Activated T-cell treated with anti-CD3 and anti-CD28 coated beads, Interleukin-2, amount 50 U/mL, for 72 hours (primary cell): Measurements from ENCODE around the gene LTBP3. TPM values are rescaled to one million over a fixed set of nuclear protein-coding genes. Genes with fewer than 3 reads are reported as not detected.

Experiments
- ATAC-seq, 2 donors: fragments of 150-1000 bp; cut with Tn5 transposase; replicated peaks in 1 of 2; 2 replicates each; pipeline ENCODE4 v1.10.0; 2021; ENCODE audit warnings: moderate library complexity in 2 of 2, mild to moderate bottlenecking in 1 of 2
- DNase-seq, 2 donors: peaks; one replicate each; pipeline ENCODE4 v3.0.0; 2021 to 2022; ENCODE audit warnings: mixed read lengths in 1 of 2
- H3K27ac Mint-ChIP-seq: one replicate; pipeline ENCODE4 v1.8.0; 2022; ENCODE audit warnings: mild to moderate bottlenecking, moderate library complexity, mixed read lengths
- H3K27me3 Mint-ChIP-seq: one replicate; pipeline ENCODE4 v1.8.0; 2022; ENCODE audit warnings: low read depth, mixed read lengths
- H3K36me3 Mint-ChIP-seq, 2 donors: one replicate each; pipeline ENCODE4 v1.8.0; 2022; ENCODE audit warnings: mixed read lengths in 2 of 2, mild to moderate bottlenecking in 1 of 2; ENCODE audit not compliant: insufficient read depth in 2 of 2
- H3K4me1 Mint-ChIP-seq: one replicate; pipeline ENCODE4 v1.8.0; 2022; ENCODE audit warnings: low read depth, mixed read lengths
- H3K4me3 Mint-ChIP-seq, 2 donors: one replicate each; pipeline ENCODE4 v1.8.0; 2022; ENCODE audit warnings: mild to moderate bottlenecking in 2 of 2, mixed read lengths in 2 of 2, moderate library complexity in 2 of 2
- H3K9me3 Mint-ChIP-seq, 2 donors: one replicate each; pipeline ENCODE4 v1.8.0; 2022; ENCODE audit warnings: mixed read lengths in 2 of 2
- total RNA-seq, 2 donors: library from RNA; stranded (reverse); gene quantifications; one replicate each; pipeline ENCODE4 v1.2.3, GENCODE V29; 2022

LTBP3 gene
- total RNA-seq, 2 donors from 2014 or later, result 106 TPM

DNA sequence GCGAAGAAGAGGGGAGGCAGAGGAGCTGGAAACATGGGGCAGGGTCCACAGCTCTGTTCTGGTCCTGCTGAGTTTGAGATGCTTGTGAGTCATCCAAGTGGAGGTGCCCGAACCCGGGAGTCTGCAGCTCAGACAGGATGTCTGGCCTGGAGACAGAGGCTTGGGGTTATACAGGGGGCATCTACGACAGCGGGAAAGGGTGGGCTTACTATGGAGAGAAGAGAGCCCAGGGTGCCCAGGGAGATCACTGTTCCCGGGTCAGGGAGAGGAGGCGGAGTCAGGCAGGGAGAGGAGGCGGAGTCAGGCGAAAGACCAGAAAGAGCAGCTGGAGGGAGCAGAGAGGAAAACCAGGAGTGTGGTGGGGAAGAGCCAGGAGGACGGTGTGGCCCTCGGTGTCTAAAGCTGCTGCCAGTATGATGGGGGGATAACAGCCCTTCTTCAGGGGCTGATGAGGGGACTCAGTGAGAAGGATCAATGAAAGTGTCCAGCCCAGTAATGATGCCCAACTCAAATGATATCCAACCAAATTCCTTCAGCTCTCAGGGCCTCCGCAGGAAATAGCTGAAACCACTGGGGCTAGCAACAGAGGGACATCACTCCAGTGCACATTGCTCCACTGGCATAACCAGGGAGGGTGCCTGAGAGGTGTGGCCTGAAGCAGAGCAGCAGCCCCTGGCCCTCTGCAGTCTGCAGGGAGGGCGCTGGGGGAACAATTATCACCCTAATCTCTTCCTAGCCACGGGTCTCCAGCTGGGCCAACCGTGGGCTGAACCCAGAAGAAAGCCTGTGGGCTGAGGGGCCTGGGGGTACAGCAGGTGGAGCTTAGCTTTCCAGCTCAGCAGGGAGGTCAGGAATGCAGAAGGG, 2.6 kb upstream of the LTBP3 start:
- ATAC-seq, result no peak
- H3K4me1 Mint-ChIP-seq, result peaks cover 65% of the 10 kb centered on the region
- peak overlapping the region in 1 of 2 donors; percentile 3 for H3K4me3 Mint-ChIP-seq
- no peak for DNase-seq
- H3K9me3 Mint-ChIP-seq, result no peaks in the 10 kb centered on the region
- H3K36me3 Mint-ChIP-seq, result no peaks in the 10 kb centered on the region
- no peaks in the 10 kb centered on the region for H3K27me3 Mint-ChIP-seq
- peak overlapping the region; percentile 1 for H3K27ac Mint-ChIP-seq

DNA sequence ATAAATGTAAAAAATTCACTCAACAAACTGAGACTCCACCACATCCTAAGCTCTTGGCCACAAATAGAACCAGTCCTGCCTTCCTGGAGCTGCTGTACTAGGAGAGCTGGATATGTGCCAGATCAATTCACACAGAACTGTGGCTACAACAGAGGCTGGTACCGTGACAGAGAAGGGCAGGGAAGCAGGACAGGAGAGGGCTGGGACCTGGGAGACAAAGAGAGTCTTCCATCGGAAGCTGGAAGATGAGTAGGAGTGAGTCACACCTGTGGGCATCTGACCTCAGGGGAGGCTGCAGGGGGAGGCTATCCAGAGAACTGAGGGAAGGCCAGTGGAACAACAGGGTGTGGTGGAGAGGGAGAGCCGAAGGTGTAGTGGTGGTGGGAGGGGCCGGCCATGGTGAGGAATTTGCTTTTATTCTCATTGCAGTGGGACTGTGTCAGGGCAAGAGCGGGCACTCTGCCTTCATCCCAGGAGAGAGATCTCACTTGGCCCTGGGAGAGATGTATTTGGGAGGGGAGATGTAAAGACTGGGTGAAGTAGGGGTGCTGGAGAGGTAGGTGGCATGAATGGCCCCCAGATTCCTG, 1.9 kb upstream of the LTBP3 start:
- ATAC-seq (peak; percentile 1), DNase-seq (no peak)
- H3K4me3 Mint-ChIP-seq, result peak overlapping the region in 1 of 2 donors; percentile 3
- no peaks in the 10 kb centered on the region for H3K36me3 Mint-ChIP-seq
- no peaks in the 10 kb centered on the region for H3K27me3 Mint-ChIP-seq
- no peaks in the 10 kb centered on the region for H3K9me3 Mint-ChIP-seq
- H3K4me1 Mint-ChIP-seq, result peaks cover 65% of the 10 kb centered on the region
- H3K27ac Mint-ChIP-seq, result peak overlapping the region; percentile 1

DNA sequence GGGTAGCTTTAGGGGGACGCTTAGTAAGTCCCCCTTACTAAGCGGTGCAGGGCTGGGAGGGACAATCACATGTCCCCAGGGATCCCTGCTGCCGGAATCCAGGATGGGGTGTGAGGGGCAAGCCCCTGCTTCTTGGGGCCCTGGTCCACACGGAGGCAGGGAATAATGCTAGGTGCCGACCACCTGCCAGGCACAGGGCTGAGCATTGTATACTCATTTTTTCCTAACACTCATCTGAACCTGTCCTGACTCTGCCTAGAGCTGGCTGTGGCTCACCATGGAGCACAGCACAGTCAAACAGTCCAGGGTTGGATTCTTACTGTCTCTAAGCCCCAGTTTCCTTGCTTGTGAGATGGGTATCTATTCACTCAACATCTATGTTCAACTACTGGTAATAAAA, 1.4 kb upstream of the LTBP3 start:
- peak in 1 of 2 donors; percentile 40 for DNase-seq
- no peaks in the 10 kb centered on the region for H3K36me3 Mint-ChIP-seq
- H3K9me3 Mint-ChIP-seq, result no peaks in the 10 kb centered on the region
- H3K4me1 Mint-ChIP-seq, result peaks cover 65% of the 10 kb centered on the region
- H3K4me3 Mint-ChIP-seq, result peak overlapping the region; percentile 46 to 77
- H3K27ac Mint-ChIP-seq, result no peak overlapping the region
- H3K27me3 Mint-ChIP-seq, result no peaks in the 10 kb centered on the region
- peak; percentile 65 to 75 for ATAC-seq

DNA sequence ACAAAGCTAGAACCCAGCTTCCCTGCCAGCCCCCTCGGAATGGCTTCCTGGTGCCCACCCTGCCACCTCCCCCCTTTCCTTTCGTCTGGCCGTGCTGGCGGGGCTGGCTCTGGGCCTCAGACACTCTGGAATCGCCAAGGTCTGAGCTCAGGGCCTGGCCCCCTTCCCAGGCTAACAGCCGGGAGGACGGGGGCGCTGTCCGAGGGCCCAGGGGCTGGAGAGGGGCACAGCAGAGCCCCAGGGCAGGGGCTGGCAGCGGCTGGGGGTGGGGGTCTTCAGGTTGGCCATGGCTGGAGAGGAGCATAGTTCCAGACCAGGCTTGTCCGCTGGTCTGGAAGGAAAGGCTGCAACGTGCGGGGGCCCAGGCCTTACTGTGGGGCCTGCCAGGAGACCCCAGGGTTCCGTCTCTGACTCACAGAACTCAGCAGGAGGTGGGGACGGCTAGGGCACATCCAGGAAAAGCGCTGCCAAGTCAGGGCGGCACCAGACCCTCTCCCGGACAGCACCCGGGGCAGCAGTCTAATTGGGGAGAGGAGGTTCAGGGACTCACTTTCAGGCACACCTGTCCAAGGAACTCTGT, 861 bp upstream of the LTBP3 start:
- ATAC-seq, result no peak

DNA sequence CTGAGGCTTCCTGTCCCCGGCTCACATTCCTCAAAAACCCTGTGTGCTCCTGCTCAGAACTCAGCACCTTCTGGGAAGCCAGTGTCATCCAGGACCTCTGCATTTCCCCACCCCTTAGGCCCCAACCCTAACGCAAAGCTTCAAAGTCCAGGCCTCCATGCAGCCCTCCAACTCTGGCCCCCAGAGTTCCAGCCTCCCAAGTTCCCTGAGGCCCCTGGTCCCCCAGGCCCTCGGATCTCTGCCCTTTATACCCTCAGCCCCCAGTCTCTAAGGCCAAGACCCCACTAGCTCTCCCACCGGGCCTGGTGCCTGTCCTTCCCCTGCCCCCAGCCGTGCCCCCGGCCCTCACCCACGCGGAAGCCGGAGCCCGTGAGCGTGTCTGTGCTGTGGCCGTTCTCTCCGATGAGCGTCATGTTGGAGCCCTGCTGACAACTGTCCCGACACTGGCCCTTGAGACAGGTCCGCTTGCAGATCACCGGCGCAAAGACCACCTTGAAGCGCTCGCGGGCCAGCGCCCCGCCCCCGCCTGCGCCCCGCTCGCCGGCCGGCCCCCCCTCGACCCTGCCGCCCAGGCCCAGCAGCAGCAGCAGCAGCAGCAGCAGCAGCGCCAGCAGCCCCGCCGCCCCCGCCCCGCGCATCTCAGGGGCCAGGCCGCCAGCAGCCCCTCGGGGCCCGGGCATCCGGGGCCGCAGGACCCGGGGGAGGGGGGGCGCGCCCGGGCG, 718 bp downstream of the LTBP3 start:
- Mint-ChIP-seq H3K27me3 (no peaks in the 10 kb centered on the region), H3K36me3 (no peaks in the 10 kb centered on the region), H3K4me1 (peaks cover 76% of the 10 kb centered on the region), H3K9me3 (no peaks in the 10 kb centered on the region), H3K27ac (peak overlapping the region; percentile 94), H3K4me3 (peak overlapping the region; percentile 75 to 87)
- ATAC-seq, result peak; percentile 7 to 18
- DNase-seq, result peak; percentile 51 to 55

More for the DNA sequence above, 861 bp upstream of the LTBP3 start:
- no peaks in the 10 kb centered on the region for H3K36me3 Mint-ChIP-seq
- H3K27me3 Mint-ChIP-seq, result no peaks in the 10 kb centered on the region
- H3K9me3 Mint-ChIP-seq, result no peaks in the 10 kb centered on the region
- H3K4me3 Mint-ChIP-seq, result peak overlapping the region; percentile 67 to 77
- H3K4me1 Mint-ChIP-seq, result peaks cover 66% of the 10 kb centered on the region
- DNase-seq, result no peak
- H3K27ac Mint-ChIP-seq, result no peak overlapping the region

DNA sequence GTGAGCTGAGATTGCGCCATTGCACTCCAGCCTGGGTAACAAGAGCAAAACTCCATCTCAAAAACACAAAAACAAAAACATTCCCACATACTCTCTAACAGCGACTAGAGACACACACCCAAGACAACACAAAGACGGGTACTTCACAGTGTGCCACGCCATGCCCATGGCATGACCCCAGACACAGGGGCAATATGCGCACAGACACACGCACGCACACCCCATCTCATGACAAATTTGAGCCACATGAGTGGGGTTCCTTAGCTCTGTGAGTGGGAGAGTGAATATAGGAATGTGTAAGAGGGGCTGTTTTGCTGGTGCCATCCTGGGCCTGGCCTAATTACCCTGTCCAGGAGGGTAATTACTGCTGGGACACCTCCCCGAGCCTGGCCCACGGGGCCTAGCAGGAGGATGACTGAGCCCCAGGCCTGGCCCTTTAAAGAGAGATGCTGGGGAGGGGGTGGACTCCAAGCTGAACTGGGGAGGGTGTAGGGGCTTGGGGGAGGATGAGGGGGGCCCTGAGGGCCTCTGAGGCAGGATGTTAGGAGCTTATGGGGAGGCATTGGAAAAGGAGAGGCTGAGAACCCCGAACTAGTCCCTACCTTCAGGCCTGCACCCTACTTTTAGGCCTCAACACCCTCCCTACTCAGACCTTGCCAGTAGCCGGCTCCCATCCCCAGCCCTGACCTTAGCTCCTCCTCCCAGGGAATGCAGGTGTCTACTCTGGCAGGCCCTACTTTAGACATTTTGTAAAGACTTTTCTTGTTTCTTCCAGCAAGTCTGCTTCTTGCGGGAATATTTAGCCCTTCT, 1.5 kb downstream of the LTBP3 start:
- Mint-ChIP-seq H3K9me3 (no peaks in the 10 kb centered on the region), H3K4me3 (peak overlapping the region; percentile 75 to 87), H3K4me1 (peaks cover 77% of the 10 kb centered on the region), H3K36me3 (peaks cover 2% of the 10 kb centered on the region in 2 donors), H3K27ac (peak overlapping the region; percentile 94), H3K27me3 (no peaks in the 10 kb centered on the region)
- ATAC-seq (no peak), DNase-seq (no peak)

DNA sequence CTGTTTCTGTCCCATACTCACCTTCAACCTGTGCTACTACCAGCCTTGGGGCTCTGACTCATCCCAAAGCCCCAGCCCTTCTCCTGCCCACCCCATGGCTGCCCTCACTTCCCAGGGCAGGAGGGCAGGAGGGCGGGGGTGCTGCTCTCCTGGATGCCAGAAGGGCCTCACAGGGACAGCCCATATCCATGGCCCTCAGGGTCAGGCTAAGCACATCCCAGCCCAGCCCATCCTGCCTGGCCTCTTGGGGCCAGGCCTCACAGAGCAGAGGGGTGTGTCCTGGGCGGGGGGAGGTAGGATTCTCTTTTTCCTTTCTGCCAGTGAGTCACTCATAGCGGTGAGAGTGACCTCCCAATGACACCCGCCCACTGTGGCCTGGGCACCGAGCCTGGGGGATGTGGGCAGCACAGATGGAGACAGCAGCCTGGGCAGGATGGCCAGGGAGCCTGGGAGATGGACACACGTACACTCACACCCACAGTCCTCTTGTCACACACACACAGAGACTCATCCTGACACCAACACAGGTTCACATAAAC, 2.4 kb downstream of the LTBP3 start:
- DNase-seq (peak; percentile 46 to 61), ATAC-seq (peak in 1 of 2 donors; percentile 22)

DNA sequence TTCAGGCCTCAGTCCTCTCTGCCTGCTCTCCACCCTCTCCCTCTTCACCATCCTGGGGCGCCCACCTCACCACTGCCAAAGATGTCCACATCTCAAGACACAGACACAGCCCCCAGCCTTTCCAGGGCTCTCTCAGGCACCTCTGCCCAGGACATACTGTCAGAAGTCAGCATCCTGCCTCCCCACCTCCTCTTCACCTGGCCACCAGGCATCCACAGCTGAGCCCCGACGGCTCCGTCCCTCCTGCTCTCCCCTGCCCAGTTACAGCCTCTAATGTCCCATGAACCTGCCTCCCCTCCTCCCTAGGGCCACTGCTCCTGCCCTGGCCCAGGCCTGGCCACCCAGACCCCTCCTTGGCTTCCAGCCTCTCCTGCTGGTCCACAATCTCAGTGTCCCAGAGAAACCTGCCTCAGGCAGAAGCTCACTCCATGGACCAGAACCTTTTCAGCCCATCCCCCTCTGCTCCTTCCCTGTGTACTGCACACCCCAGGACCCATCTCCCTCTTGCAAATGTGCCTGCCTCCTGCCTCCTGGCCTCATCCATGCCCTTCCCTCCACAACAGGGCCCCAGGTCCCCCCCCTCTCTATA, 3.2 kb downstream of the LTBP3 start:
- Mint-ChIP-seq H3K4me3 (peak overlapping the region; percentile 75 to 87), H3K4me1 (peaks cover 72% of the 10 kb centered on the region), H3K27me3 (no peaks in the 10 kb centered on the region), H3K9me3 (no peaks in the 10 kb centered on the region), H3K27ac (peak overlapping the region; percentile 84), H3K36me3 (peaks cover 4 to 8% of the 10 kb centered on the region in 2 donors)
- ATAC-seq (no peak), DNase-seq (no peak)

More for the DNA sequence above, 2.4 kb downstream of the LTBP3 start:
- H3K27me3 Mint-ChIP-seq, result no peaks in the 10 kb centered on the region
- H3K4me3 Mint-ChIP-seq, result peak overlapping the region; percentile 75 to 87
- peaks cover 2 to 7% of the 10 kb centered on the region in 2 donors for H3K36me3 Mint-ChIP-seq
- H3K9me3 Mint-ChIP-seq, result no peaks in the 10 kb centered on the region
- peak overlapping the region; percentile 84 for H3K27ac Mint-ChIP-seq
- peaks cover 81% of the 10 kb centered on the region for H3K4me1 Mint-ChIP-seq

DNA sequence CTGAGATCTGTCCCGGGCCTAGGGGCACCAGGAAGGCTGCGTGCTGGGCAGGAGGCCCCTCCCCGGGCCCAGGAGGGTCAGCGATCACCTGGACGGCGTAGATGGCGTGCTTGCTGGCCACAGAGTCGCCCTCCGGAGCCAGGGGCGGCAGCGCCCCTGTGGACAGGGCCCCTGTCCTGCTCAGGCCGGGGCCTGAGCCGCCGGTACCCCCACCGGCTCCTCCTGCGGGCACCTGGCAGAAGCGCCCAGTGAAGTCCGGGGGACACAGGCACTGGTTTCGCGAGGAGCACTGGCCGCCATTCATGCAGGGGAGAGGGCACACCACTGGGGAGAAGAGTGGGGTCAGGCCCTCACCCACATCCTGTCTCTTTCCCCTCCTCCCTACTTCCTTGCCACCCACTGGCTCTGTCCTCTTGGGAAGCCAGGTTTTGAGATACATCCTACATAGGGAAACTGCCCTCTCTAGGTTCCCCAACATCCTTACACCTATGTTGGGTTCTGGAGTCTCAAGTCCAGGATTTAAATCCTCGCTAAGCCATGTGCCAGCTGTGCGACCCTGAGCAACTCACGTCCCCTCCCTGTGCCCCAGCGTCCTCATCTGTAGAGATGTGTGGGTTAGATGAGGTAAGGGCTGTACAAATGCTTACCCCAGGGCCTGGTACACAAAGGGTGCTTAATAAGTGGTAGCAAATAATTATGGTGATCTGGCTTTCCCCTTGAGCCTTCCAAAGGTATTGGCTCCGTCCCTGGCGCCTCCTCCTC, 3.9 kb downstream of the LTBP3 start:
- Mint-ChIP-seq H3K27me3 (no peaks in the 10 kb centered on the region), H3K9me3 (no peaks in the 10 kb centered on the region), H3K4me3 (peak overlapping the region; percentile 75 to 87), H3K4me1 (peaks cover 67% of the 10 kb centered on the region), H3K27ac (peak overlapping the region; percentile 29), H3K36me3 (peaks cover 7 to 12% of the 10 kb centered on the region in 2 donors)
- no peak for ATAC-seq
- DNase-seq, result no peak

DNA sequence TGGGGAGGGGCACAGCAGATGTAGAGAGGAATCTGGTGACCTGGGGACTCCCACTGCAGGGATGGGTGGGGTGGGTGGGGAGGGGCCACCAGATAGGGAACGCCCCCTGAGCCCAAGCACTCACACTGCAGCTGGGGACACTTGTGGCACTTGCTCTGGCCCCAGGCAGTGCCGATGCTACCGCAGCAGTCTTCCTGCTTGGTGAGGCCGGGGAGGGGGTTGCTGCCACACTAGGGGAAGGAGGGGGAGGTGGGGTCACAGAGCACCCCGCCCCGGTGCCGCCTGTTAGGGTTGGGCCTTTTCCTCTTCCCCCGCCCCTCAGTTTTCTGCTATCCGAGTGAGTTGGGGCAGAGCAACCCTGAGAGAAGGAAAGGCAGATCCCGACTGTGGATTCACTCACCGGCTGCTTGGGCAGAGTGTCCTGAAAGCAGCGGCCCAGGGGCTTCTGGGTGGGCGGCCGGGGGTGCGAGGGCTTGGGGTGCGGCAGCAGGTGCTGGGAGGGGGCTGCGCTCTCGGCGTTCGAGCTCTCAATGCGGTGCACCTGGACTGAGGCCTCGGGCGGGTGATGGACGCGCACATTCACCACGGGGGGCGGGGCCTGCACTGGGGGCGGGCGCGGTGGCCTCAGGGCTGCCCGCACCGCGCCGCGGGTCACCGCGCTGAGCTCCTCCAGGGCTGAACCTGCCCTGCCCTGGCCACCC, 4.7 kb downstream of the LTBP3 start:
- Mint-ChIP-seq H3K27ac (no peak overlapping the region), H3K27me3 (no peaks in the 10 kb centered on the region)

More for the DNA sequence above, 4.7 kb downstream of the LTBP3 start:
- ATAC-seq (peak; percentile 49 to 73), DNase-seq (peak; percentile 72 to 81)
- Mint-ChIP-seq H3K4me3 (peak overlapping the region in 1 of 2 donors; percentile 87), H3K36me3 (peaks cover 9 to 17% of the 10 kb centered on the region in 2 donors), H3K4me1 (peaks cover 67% of the 10 kb centered on the region), H3K9me3 (no peaks in the 10 kb centered on the region)
